ENCODE measurements around the gene ERAP2. TPM values are rescaled to one million over a fixed set of nuclear protein-coding genes. Genes with fewer than 3 reads are reported as not detected.

ERAP2 gene
- total and polyA plus RNA-seq, 2 of the 13 experiments (the other 11 are each of a cell fraction or from before 2014, with no cell fraction given), result 12.8 to 16.6 TPM

DNA sequence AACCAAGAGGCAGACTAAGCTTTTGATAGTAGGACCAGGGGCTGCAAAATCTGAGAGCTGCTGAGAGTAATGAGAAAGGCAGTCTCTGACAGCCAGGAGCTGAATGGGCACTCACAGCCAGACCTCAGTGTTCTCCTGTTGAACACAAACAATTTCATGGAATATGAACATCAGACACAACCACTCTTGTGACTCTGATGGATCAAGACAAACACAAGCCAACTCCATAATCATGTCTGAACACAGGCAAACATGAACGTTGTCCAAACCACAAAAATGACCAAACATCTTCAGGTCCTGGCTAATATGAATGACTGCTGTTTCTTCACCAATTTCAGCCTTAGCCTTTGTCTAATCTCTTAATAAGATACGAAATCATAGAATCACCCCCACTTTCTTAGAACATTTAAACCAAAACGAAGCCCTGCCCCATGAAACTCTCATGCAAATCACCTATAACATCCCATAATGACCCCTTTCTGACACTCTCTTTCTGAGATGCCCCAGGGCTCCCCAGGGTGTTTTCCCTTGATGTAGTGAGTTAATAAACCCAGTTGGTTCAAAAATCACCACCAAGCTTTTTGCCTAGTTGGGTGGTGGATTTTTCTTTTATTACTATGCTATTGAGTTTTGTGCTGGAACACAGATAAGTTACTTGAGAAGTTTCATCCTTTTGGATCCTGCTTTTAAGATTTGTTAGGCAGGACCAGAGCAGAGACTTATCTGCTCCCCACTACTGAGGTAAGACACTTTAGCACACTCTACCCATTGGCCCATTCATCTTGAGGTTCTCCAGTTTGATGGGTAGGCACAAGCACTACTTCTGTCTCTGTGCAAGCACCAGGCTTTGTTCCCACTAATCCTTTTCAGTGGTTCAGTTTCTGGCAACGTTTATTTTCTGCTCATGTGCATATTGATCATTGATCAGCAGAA, 5.9 kb upstream of the ERAP2 start (continued):
- TF ChIP-seq DPF2 (CRISPR knock-in tag; IDR thresholded peaks at IDR 0.05; ENCODE audit: borderline replicate concordance, low read depth) (no peak), ZFP1 (CRISPR knock-in tag; IDR thresholded peaks at IDR 0.05) (no peak), ZNF605 (CRISPR knock-in tag; IDR thresholded peaks at IDR 0.05) (no peak), NFE2L2 (IDR thresholded peaks at IDR 0.05; ENCODE audit: low read length) (no peak)

DNA sequence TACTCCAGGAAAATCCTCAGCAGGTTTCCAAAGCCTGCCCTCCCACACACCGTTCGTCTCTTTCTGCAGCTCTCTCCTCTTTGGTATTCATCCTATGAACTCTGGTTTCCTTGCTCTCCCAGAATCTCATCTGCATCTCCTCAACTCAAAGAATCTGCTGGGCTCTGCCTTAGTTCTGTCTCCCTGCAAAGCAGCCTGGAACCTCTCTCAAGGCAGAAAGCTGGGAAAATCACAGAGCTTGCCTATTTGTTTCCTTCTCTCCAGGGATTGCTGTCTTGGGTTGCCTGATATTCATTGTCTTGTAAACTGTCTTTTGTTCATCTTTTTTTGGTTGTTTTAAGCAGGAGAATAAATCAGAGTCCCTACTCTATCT, 5.3 kb upstream of the ERAP2 start:
- H2AFZ ChIP-seq (ENCODE audit: low read length), result no peak overlapping the region
- H3K9ac ChIP-seq (ENCODE audit: insufficient read depth, low read depth, low read length), result no peak overlapping the region
- no peaks in the 10 kb centered on the region for H3K9me3 ChIP-seq (ENCODE audit: low read length)
- H3K4me1 ChIP-seq (ENCODE audit: insufficient read depth, low read length), result peaks cover 53% of the 10 kb centered on the region
- ATAC-seq, result no peak
- no peak overlapping the region for H3K27ac ChIP-seq (ENCODE audit: extremely low read length, insufficient read depth, low read length)
- no peak overlapping the region for H3K4me3 ChIP-seq (replicated peaks in 1 of 3; ENCODE audit: insufficient read depth in 1 of 3, low read depth in 2 of 3, low read length in 3 of 3)
- no peaks in the 10 kb centered on the region for H3K36me3 ChIP-seq (replicated peaks in 1 of 2; ENCODE audit: control insufficient read depth in 1 of 2, insufficient read depth in 2 of 2, low read length in 2 of 2)
- TF ChIP-seq ISL2 (CRISPR knock-in tag; IDR thresholded peaks at IDR 0.05) (no peak), RBM39 (IDR thresholded peaks at IDR 0.05; ENCODE audit: low read depth, low read length, poor library complexity, severe bottlenecking) (no peak), ZNF430 (CRISPR knock-in tag; IDR thresholded peaks at IDR 0.05) (no peak), MAFF (IDR thresholded peaks at IDR 0.05; ENCODE audit: low read depth, low read length) (no peak)
- TF ChIP-seq, protein P1, sequence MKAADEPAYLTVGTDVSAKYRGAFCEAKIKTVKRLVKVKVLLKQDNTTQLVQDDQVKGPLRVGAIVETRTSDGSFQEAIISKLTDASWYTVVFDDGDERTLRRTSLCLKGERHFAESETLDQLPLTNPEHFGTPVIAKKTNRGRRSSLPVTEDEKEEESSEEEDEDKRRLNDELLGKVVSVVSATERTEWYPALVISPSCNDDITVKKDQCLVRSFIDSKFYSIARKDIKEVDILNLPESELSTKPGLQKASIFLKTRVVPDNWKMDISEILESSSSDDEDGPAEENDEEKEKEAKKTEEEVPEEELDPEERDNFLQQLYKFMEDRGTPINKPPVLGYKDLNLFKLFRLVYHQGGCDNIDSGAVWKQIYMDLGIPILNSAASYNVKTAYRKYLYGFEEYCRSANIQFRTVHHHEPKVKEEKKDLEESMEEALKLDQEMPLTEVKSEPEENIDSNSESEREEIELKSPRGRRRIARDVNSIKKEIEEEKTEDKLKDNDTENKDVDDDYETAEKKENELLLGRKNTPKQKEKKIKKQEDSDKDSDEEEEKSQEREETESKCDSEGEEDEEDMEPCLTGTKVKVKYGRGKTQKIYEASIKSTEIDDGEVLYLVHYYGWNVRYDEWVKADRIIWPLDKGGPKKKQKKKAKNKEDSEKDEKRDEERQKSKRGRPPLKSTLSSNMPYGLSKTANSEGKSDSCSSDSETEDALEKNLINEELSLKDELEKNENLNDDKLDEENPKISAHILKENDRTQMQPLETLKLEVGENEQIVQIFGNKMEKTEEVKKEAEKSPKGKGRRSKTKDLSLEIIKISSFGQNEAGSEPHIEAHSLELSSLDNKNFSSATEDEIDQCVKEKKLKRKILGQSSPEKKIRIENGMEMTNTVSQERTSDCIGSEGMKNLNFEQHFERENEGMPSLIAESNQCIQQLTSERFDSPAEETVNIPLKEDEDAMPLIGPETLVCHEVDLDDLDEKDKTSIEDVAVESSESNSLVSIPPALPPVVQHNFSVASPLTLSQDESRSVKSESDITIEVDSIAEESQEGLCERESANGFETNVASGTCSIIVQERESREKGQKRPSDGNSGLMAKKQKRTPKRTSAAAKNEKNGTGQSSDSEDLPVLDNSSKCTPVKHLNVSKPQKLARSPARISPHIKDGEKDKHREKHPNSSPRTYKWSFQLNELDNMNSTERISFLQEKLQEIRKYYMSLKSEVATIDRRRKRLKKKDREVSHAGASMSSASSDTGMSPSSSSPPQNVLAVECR (CRISPR knock-in tag; IDR thresholded peaks at IDR 0.05; ENCODE audit: borderline replicate concordance), result no peak
- TF ChIP-seq, protein P2, sequence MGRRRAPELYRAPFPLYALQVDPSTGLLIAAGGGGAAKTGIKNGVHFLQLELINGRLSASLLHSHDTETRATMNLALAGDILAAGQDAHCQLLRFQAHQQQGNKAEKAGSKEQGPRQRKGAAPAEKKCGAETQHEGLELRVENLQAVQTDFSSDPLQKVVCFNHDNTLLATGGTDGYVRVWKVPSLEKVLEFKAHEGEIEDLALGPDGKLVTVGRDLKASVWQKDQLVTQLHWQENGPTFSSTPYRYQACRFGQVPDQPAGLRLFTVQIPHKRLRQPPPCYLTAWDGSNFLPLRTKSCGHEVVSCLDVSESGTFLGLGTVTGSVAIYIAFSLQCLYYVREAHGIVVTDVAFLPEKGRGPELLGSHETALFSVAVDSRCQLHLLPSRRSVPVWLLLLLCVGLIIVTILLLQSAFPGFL (CRISPR knock-in tag; IDR thresholded peaks at IDR 0.05), result no peak
- TF ChIP-seq, protein P3, sequence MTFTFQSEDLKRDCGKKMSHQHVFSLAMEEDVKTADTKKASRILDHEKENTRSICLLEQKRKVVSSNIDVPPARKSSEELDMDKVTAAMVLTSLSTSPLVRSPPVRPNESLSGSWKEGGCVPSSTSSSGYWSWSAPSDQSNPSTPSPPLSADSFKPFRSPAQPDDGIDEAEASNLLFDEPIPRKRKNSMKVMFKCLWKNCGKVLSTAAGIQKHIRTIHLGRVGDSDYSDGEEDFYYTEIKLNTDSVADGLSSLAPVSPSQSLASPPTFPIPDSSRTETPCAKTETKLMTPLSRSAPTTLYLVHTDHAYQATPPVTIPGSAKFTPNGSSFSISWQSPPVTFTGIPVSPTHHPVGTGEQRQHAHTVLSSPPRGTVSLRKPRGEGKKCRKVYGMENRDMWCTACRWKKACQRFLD (CRISPR knock-in tag; IDR thresholded peaks at IDR 0.05; ENCODE audit: borderline replicate concordance), result no peak
- BruUV-seq (replicated peaks), result no TSS peak
- no peak overlapping the region for H3K4me2 ChIP-seq (ENCODE audit: low read depth, low read length)
- in situ Hi-C loops (cut with HindIII; ENCODE audit: extremely low pct_ligation_motif_present, low pct_unique_long_range_greater_than_20kb), result loop anchor here (10.0 kb wide), 1 partner anchor 294 kb away; no protein-coding TSS in a partner anchor
- WGBS (ENCODE audit: low lambda C conversion rate), result 55% methylated on average over 2 of the region's 2 CpGs
- FAIRE-seq, result no peak
- POLR2A ChIA-PET, result no interaction called here
- DNase-seq (ENCODE audit: low spot score), result no peak
- H4K20me1 ChIP-seq (ENCODE audit: insufficient read depth, low read length), result no peaks in the 10 kb centered on the region
- no peaks in the 10 kb centered on the region; a peak in 1 of 5 replicates for H3K27me3 ChIP-seq (ENCODE audit: control insufficient read depth in 1 of 2, insufficient read depth in 2 of 2, low read length in 2 of 2)
- intact Hi-C loops (cut with micrococcal nuclease; ENCODE audit: unreplicated experiment), result no loop called here
- H3K79me2 ChIP-seq (ENCODE audit: insufficient read depth, low read length), result no peaks in the 10 kb centered on the region
- CTCF ChIA-PET (ENCODE audit: low intra/inter-chr PET ratio, low total read pairs), result no interaction called here

Measured in HepG2 (cell line).